ENCODE measurements around the gene RPS19BP1.

Gene RPS19BP1

DNA sequence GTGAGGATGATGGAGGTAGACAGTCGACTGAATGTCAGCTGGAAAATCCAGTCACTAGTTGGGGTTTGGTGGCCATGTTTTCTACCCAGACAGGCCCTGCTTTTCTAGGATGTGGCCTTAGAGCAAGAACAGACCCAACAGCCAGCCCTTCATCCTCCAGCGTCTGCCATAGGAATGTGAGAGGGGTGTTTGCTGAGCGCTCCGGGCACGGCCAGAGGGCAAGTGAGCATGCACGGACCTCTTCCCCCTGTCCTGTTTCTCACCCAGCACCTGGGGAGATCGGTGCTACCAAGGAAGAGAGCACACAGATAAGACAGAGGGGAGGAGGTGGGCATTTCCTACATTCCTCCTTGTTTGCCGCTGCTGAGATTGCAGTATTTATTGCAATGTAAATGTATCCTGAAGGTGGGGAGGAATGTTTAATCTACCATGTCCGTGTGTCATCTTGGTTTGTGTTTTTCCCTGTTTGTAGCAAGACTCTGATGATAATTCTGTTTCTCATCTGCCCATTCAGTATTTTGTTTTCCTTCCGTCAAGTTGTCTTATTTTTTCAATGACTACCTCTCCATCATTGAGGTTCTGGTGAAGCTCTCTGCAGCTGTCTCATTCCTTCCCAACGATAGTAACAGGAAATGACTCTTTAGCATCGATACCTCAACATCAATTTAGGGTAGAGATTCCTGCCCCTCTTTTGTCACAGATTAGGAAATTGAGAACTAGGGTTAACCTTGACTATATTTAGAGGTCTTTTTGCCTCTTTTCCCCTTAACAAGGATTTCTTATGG is 17.1 kb downstream of the RPS19BP1 start:
- TF ChIP-seq, protein P1, sequence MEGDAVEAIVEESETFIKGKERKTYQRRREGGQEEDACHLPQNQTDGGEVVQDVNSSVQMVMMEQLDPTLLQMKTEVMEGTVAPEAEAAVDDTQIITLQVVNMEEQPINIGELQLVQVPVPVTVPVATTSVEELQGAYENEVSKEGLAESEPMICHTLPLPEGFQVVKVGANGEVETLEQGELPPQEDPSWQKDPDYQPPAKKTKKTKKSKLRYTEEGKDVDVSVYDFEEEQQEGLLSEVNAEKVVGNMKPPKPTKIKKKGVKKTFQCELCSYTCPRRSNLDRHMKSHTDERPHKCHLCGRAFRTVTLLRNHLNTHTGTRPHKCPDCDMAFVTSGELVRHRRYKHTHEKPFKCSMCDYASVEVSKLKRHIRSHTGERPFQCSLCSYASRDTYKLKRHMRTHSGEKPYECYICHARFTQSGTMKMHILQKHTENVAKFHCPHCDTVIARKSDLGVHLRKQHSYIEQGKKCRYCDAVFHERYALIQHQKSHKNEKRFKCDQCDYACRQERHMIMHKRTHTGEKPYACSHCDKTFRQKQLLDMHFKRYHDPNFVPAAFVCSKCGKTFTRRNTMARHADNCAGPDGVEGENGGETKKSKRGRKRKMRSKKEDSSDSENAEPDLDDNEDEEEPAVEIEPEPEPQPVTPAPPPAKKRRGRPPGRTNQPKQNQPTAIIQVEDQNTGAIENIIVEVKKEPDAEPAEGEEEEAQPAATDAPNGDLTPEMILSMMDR (IDR thresholded peaks at IDR 0.05; ENCODE audit: low read depth, low read length, missing control alignments): no peak
- no peak overlapping the region for H3K4me3 ChIP-seq (ENCODE audit: low read depth, low read length)
- DNase-seq (ENCODE audit: low read depth): no peak
- in situ Hi-C loops (cut with HindIII; ENCODE audit: low sequenced_read_pairs): no loop called here

DNA sequence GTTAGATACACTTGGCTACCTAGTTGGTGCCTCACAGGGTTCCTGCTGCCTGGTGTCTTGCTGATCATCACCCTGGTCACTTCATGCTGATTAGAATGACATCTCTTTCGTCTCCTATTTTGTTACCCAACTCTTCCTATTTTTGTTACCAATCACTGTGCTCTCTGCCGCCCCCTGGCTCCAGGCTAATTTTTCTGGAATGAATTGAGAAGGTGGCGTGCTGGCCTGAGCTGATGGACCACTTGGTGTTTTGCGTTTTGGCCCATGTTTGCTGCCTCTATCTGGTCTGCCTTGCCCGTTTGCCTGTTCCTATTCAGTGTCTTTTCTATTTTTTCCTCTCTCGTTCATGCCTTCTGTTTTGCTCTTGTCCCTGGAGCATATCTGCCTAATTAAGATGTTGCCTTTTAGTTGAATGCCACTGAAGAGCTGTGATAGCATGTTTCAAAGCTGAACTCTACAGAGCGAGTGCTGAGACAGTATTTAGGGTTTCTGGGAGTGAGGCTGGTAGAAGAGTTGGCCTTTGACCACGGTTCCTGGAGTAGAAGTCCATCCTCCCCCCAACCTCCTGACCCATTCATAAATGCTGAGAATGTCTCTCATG is 18.1 kb downstream of the RPS19BP1 start:
- no peak for DNase-seq (ENCODE audit: low read depth)
- in situ Hi-C loops (cut with HindIII; ENCODE audit: low sequenced_read_pairs): no loop called here
- no peak overlapping the region for H3K4me3 ChIP-seq (ENCODE audit: low read depth, low read length)
- TF ChIP-seq, protein P1 (IDR thresholded peaks at IDR 0.05; ENCODE audit: low read depth, low read length, missing control alignments): peak; percentile 84

DNA sequence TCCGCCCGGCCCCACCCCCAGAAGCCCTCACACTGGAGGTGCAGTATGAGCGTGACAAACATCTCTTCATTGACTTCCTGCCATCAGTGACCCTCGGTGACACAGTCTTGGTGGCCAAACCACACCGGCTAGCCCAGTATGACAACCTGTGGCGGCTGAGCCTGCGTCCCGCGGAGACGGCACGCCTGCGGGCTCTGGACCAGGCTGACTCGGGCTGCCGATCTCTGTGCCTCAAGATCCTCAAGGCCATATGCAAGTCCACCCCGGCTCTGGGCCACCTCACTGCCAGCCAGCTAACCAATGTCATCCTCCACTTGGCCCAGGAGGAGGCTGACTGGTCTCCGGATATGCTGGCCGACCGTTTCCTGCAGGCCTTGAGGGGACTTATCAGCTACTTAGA is 18.8 kb downstream of the RPS19BP1 start:
- DNase-seq (ENCODE audit: low read depth): no peak
- in situ Hi-C loops (cut with HindIII; ENCODE audit: low sequenced_read_pairs): no loop called here
- TF ChIP-seq, protein P1 (IDR thresholded peaks at IDR 0.05; ENCODE audit: low read depth, low read length, missing control alignments): no peak
- no peak overlapping the region for H3K4me3 ChIP-seq (ENCODE audit: low read depth, low read length)

DNA sequence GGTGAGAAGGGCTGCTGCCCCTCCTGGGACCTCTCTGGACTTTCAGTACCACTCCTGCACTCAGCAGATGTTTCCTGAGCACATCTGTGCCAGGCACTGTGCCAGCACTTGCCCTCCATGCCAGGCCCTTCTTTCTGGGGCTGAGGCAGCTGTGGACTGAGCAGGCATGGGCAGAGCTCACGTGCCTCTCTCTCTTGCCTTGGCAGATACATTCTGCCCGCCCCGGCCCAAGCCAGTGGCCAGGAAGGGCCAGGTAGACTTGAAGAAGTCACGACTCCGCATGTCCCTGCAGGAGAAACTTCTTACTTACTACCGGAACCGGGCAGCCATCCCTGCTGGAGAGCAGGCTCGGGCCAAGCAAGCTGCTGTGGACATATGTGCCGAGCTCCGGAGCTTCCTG is 20.5 kb downstream of the RPS19BP1 start:
- TF ChIP-seq, protein P1 (IDR thresholded peaks at IDR 0.05; ENCODE audit: low read depth, low read length, missing control alignments): no peak
- H3K4me3 ChIP-seq (ENCODE audit: low read depth, low read length): no peak overlapping the region
- in situ Hi-C loops (cut with HindIII; ENCODE audit: low sequenced_read_pairs): no loop called here
- no peak for DNase-seq (ENCODE audit: low read depth)

DNA sequence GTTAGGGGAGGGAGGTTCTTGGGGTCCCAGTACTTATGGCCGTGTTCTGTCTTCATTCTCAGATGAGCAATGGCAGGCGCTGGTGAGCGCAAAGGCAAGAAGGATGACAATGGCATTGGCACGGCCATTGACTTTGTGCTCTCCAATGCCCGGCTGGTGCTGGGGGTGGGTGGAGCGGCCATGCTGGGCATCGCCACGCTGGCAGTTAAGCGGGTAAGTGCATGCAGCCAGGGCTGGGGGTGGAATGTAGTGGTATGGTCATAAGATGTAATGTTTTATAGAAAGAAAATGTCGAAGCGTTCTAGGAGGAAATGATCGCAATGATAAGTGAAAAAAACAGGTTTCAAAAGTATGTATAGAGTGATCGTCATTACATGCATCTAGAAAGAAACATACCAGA is 21.3 kb downstream of the RPS19BP1 start:
- TF ChIP-seq, protein P1 (IDR thresholded peaks at IDR 0.05; ENCODE audit: low read depth, low read length, missing control alignments): no peak
- in situ Hi-C loops (cut with HindIII; ENCODE audit: low sequenced_read_pairs): no loop called here
- H3K4me3 ChIP-seq (ENCODE audit: low read depth, low read length): no peak overlapping the region
- no peak for DNase-seq (ENCODE audit: low read depth)

DNA sequence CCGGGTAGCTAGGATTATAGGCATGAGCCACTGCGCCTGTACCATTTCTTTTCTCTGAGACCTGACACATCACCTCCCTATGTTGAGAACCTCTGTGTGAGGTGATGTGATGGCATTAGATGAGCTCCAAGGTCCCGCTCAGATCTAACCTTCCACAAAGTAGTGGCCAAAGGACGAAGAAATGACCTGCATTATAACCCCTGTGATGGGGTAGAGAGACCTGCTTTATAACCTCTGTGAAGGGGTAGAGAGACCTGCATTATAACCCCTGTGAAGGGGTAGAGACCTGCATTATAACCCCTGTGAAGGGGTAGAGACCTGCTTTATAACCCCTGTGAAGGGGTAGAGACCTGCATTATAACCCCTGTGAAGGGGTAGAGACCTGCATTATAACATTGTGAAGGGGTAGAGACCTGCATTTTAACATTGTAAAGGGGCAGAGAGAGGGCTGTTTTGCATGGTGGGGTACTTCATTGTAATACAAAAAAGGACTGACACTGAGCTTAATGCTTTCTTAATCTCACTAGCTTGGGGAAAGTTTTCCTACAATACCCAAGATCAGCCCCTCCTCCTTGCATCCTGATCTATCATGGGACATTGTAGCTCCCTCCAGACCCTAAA is 21.9 kb downstream of the RPS19BP1 start:
- in situ Hi-C loops (cut with HindIII; ENCODE audit: low sequenced_read_pairs): no loop called here
- H3K4me3 ChIP-seq (ENCODE audit: low read depth, low read length): no peak overlapping the region
- DNase-seq (ENCODE audit: low read depth): no peak
- TF ChIP-seq, protein P1 (IDR thresholded peaks at IDR 0.05; ENCODE audit: low read depth, low read length, missing control alignments): no peak
